Prostate gland (tissue), 2 donors: ENCODE measurements around the gene SPARCL1. TPM values are rescaled to one million over a fixed set of nuclear protein-coding genes. Genes with fewer than 3 reads are reported as not detected.

Experiments
- DNase-seq: peaks from one replicate; pipeline ENCODE4 v3.0.0-alpha.2; 2019; ENCODE audit warnings: low spot score
- H3K27ac ChIP-seq, 2 donors: fragments of 200-600 bp; sonication (generic); 2 replicates each; pipeline ENCODE4 v1.5.1; 2017 to 2019
- H3K27me3 ChIP-seq: fragments of 200-600 bp; sonication (generic); replicated peaks from 2 replicates; pipeline ENCODE4 v1.5.1; 2019; ENCODE audit not compliant: insufficient read depth
- H3K36me3 ChIP-seq, 2 donors: fragments of 200-600 bp; sonication (generic); 1 replicate in 1 of 2; 2 replicates in 1 of 2; pipeline versions ENCODE4 v1.5.1 to v1.8.1; 2017 to 2019
- H3K4me1 ChIP-seq: fragments of 200-600 bp; sonication (generic); replicated peaks from 2 replicates; pipeline ENCODE4 v1.5.1; 2019
- H3K4me3 ChIP-seq, 2 donors: fragments of 200-600 bp; sonication (generic); 2 replicates each; pipeline ENCODE4 v1.5.1; 2017 to 2019
- H3K9me3 ChIP-seq: fragments of 200-600 bp; sonication (generic); 2 replicates; pipeline ENCODE4 v1.5.1; 2017
- POLR2A ChIP-seq: fragments of 450-650 bp; IDR thresholded peaks from one replicate; pipeline ENCODE4 v1.6.1; 2016; ENCODE audit warnings: antibody characterized with exemption, mild to moderate bottlenecking
- POLR2AphosphoS5 ChIP-seq: sonication (generic); formaldehyde crosslinking; IDR thresholded peaks from one replicate; pipeline ENCODE4 v1.6.1; 2017; ENCODE audit warnings: antibody characterized with exemption
- WGBS: methylation state at CpG from one replicate; pipeline ENCODE4 v1.1.5; 2018; 5-methylcytosine and 5-hydroxymethylcytosine counted together
- intact Hi-C: fragments of 100-400 bp; cut with DNase I; formaldehyde crosslinking; loops from one replicate; pipeline ENCODE4 v1.14.2; 2022
- total RNA-seq, 2 donors: library from RNA; depleted of rRNA; stranded (reverse); fragments of >200 nt; gene quantifications; one replicate each; pipeline ENCODE4 v1.1.0, GENCODE V29; 2016
- TF ChIP-seq, protein P1 (sequence below), 4 experiments: fragments of 200-600 bp in 2 of 4; fragments of 450-650 bp in 2 of 4; sonication (generic) in 2 of 4; IDR thresholded peaks; 1 replicate in 3 of 4; 2 replicates in 1 of 4; pipeline ENCODE4 v1.5.1; 2016 to 2019; ENCODE audit warnings: antibody characterized with exemption in 4 of 4, mild to moderate bottlenecking in 2 of 4, moderate library complexity in 2 of 4

SPARCL1 gene
- total RNA-seq, 2 donors from 2014 or later: 248 to 377 TPM

DNA sequence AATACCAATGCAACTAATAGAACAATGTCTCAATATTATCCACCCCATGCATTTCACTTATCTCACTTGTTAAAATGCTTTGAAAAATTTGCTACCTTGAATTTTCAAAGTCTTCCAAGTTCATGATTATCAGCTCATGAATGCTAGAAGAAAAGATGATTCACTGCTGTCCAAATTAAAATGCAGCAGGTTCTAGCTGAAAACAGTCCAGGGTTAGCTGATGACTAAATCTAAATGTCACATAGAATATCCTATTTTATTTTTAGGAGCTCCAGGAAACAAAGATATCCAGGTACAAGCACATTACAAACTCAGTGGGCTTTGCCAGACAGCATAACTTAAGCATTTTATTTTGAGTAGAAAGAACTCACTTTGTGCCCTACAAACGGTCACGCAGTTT is 38.0 kb upstream of the SPARCL1 start:
- Histone ChIP-seq H3K9me3 (no peaks in the 10 kb centered on the region), H3K27ac (no peak overlapping the region), H3K4me3 (no peak overlapping the region), H3K36me3 (no peaks in the 10 kb centered on the region), H3K4me1 (peaks cover 2% of the 10 kb centered on the region), H3K27me3 (no peaks in the 10 kb centered on the region)
- intact Hi-C loops: no loop called here
- TF ChIP-seq POLR2A (no peak), POLR2AphosphoS5 (no peak)
- TF ChIP-seq, protein P1, sequence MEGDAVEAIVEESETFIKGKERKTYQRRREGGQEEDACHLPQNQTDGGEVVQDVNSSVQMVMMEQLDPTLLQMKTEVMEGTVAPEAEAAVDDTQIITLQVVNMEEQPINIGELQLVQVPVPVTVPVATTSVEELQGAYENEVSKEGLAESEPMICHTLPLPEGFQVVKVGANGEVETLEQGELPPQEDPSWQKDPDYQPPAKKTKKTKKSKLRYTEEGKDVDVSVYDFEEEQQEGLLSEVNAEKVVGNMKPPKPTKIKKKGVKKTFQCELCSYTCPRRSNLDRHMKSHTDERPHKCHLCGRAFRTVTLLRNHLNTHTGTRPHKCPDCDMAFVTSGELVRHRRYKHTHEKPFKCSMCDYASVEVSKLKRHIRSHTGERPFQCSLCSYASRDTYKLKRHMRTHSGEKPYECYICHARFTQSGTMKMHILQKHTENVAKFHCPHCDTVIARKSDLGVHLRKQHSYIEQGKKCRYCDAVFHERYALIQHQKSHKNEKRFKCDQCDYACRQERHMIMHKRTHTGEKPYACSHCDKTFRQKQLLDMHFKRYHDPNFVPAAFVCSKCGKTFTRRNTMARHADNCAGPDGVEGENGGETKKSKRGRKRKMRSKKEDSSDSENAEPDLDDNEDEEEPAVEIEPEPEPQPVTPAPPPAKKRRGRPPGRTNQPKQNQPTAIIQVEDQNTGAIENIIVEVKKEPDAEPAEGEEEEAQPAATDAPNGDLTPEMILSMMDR (IDR thresholded peaks at IDR 0.05): no peak
- no peak for DNase-seq
- 37% methylated on average over 2 of the region's 2 CpGs for WGBS

DNA sequence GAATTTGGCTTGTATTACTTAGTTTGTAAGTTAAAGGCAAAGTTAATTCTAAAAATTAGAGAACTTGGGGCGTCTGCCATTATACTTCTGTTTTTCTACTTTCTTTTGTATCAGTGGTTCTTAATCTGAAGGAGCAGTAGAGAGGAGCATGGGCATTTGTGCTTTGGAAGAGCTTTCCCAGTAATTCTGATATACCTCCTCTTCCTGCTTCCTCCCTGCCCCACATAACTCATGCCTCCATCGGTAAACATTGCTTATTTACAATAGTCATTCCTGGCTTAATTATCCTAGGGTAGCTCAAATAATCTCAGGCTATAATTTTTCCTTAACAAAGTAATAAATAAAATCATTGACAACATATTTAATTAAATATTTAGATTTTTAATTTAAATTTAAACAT is 37.1 kb upstream of the SPARCL1 start:
- Histone ChIP-seq H3K27me3 (no peaks in the 10 kb centered on the region), H3K4me1 (peaks cover 2% of the 10 kb centered on the region), H3K36me3 (no peaks in the 10 kb centered on the region), H3K27ac (no peak overlapping the region), H3K4me3 (no peak overlapping the region), H3K9me3 (no peaks in the 10 kb centered on the region)
- intact Hi-C loops: no loop called here
- TF ChIP-seq POLR2AphosphoS5 (no peak), POLR2A (no peak)
- TF ChIP-seq, protein P1 (IDR thresholded peaks at IDR 0.05): no peak
- no peak for DNase-seq
- WGBS: 49% methylated on average over 2 of the region's 2 CpGs

DNA sequence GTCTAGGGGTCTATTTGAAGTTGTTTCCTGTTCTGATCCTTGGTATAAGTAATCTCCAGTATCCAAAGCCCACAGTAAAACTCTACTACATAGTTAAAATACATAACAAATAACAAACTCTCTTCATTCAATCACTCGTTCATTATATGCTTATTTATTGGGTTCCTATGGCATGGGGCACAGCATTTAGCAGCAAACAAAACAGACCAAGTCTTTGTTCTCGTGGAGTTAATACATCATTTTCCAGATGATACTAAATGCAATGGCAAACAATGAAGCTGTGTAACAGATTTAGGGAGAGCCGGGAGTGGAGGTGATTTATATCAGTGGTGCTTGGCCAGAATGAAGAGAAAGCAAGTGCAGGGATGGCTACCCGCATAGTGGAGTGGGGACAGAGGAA is 36.6 kb upstream of the SPARCL1 start:
- no peak for DNase-seq
- WGBS: 64% methylated on average over 4 of the region's 4 CpGs
- TF ChIP-seq, protein P1 (IDR thresholded peaks at IDR 0.05): no peak
- no peak for TF ChIP-seq POLR2AphosphoS5
- TF ChIP-seq POLR2A: no peak
- Histone ChIP-seq H3K27me3 (no peaks in the 10 kb centered on the region), H3K36me3 (no peaks in the 10 kb centered on the region), H3K4me3 (no peak overlapping the region), H3K9me3 (no peaks in the 10 kb centered on the region), H3K27ac (no peak overlapping the region), H3K4me1 (peaks cover 2% of the 10 kb centered on the region)
- intact Hi-C loops: no loop called here

DNA sequence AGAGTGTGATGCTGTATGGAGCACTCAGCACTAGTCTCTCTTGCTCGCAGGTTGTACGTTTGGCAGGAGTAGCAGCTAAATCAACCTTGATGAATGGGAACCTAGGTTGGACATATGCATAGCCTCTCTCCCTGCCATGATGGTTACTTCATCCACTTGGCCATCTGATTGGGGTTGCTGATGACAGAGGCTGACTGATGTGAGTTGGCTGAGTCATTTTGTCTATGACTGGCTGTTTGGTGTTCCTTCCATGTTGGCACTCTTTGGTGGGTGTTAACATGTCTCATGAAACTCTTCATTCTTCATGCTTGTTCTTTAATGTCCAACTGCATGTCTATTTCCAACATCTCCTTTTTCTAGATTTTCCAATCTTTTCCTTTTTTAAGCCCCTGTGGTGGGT is 31.6 kb upstream of the SPARCL1 start:
- 100% methylated on average over 2 of the region's 2 CpGs for WGBS
- Histone ChIP-seq H3K36me3 (no peaks in the 10 kb centered on the region), H3K4me1 (no peaks in the 10 kb centered on the region), H3K4me3 (no peak overlapping the region), H3K27ac (no peak overlapping the region), H3K9me3 (no peaks in the 10 kb centered on the region), H3K27me3 (no peaks in the 10 kb centered on the region)
- TF ChIP-seq, protein P1 (IDR thresholded peaks at IDR 0.05): no peak
- TF ChIP-seq POLR2AphosphoS5 (no peak), POLR2A (no peak)
- intact Hi-C loops: no loop called here
- no peak for DNase-seq

DNA sequence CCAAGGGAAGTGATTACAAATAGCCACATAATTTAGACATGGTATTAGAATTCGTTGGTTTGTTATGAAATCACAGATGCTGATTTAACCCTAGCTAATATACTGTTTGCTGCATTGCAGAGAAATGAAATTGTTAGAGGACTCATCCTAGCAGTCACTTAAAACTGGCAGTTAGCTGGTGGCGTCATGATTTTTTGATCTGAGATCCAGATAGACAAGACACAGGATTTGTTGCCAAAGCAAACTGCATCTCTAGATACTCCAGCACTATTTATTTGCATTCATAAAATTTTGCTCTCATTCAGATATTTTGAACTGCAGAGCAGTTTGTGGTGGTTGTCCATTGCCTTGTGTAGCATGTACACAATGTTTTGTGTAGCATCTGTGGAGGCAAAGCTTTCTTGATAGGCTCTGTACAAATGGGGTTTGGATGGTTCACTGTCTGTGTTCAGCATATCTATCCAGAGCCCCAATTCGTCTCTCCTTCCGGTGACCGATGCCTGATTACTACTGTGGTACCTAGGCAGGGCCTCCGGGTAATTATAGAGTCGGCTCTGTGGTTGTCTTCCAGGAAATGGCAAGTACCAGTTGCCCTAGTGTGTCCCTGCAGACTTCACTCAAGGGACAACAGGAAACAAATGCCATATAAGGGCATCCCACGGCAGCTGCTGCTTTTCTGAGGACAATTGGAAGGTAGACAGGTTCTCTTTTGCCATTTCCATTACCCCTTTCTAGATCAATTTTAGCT is 30.1 kb upstream of the SPARCL1 start:
- intact Hi-C loops: loop anchor here (10.0 kb wide), 1 partner anchor 116 kb away; no protein-coding TSS in a partner anchor
- WGBS: 43% methylated on average over 8 of the region's 8 CpGs
- TF ChIP-seq, protein P1 (IDR thresholded peaks at IDR 0.05): no peak
- TF ChIP-seq POLR2A (no peak), POLR2AphosphoS5 (no peak)
- Histone ChIP-seq H3K4me1 (no peaks in the 10 kb centered on the region), H3K36me3 (no peaks in the 10 kb centered on the region), H3K27me3 (no peaks in the 10 kb centered on the region), H3K27ac (no peak overlapping the region), H3K4me3 (no peak overlapping the region), H3K9me3 (no peaks in the 10 kb centered on the region)
- no peak for DNase-seq
